HepG2 (cell line): Measurements from ENCODE around the gene SMIM14. TPM values are rescaled to one million over a fixed set of nuclear protein-coding genes. Genes with fewer than 3 reads are reported as not detected.

Source experiments
- EED ChIP-seq: sonication (generic); formaldehyde crosslinking; IDR thresholded peaks from 2 replicates; pipeline ENCODE4 v1.5.0; 2020; ENCODE audit warnings: mild to moderate bottlenecking, missing genetic modification reagents
- EP300 ChIP-seq, 3 experiments: sonication (generic) in 1 of 3; formaldehyde crosslinking in 1 of 3; IDR thresholded peaks; 2 replicates each; pipeline versions ENCODE4 v1.5.1 to v1.6.1; 2011 to 2020; ENCODE audit warnings: low read depth in 2 of 3, low read length in 2 of 3, borderline replicate concordance in 1 of 3, improper control_type of control experiment in 1 of 3, mild to moderate bottlenecking in 1 of 3, missing genetic modification reagents in 1 of 3, moderate library complexity in 1 of 3
- FOXA3 ChIP-seq: IDR thresholded peaks from 2 replicates; pipeline ENCODE4 v1.6.1; 2016; ENCODE audit warnings: missing genetic modification reagents, missing compliant biosample characterization
- HMGXB3 ChIP-seq: sonication (generic); formaldehyde crosslinking; IDR thresholded peaks from 2 replicates; pipeline ENCODE4 v1.4.0; 2020; ENCODE audit warnings: missing genetic modification reagents, borderline replicate concordance
- ISX ChIP-seq: sonication (generic); formaldehyde crosslinking; conservative IDR thresholded peaks from 2 replicates; pipeline ENCODE4 v1.5.0; 2020; ENCODE audit warnings: missing genetic modification reagents
- KDM3A ChIP-seq: IDR thresholded peaks from 2 replicates; pipeline ENCODE4 v1.6.1; 2018; ENCODE audit warnings: low read depth, missing compliant biosample characterization
- SOX5 ChIP-seq: IDR thresholded peaks from 2 replicates; pipeline ENCODE4 v1.6.1; 2016; ENCODE audit warnings: borderline replicate concordance
- ZBTB21 ChIP-seq: sonication (generic); formaldehyde crosslinking; IDR thresholded peaks from 2 replicates; pipeline ENCODE4 v1.4.0; 2020; ENCODE audit warnings: missing genetic modification reagents
- ZSCAN20 ChIP-seq: sonication (generic); formaldehyde crosslinking; IDR thresholded peaks from 2 replicates; pipeline ENCODE4 v1.4.0; 2020; ENCODE audit warnings: missing genetic modification reagents, mild to moderate bottlenecking, borderline replicate concordance
- polyA plus RNA-seq, 8 experiments: library from polyadenylated mRNA; depleted of rRNA in 3 of 8; stranded (reverse) in 7 of 8; unstranded in 1 of 8; fragments of >200 nt; fragmentation: Illumina TruSeq in 4 of 8; extraction: Trizol in 4 of 8; gene quantifications; 2 replicates each; pipeline versions ENCODE4 v1.2.1 to v1.2.3, GENCODE V29; 2011 to 2016; ENCODE audit warnings: low read depth in 4 of 8, missing spikeins in 1 of 8, mixed read lengths in 1 of 8; ENCODE audit not compliant: insufficient read depth in 1 of 8
- total RNA-seq, 5 experiments: library from RNA; depleted of rRNA; stranded (reverse); fragments of >200 nt; fragmentation: Illumina TruSeq; extraction: Trizol; gene quantifications; 2 replicates each; pipeline ENCODE4 v1.2.3, GENCODE V29; 2016; ENCODE audit warnings: low read depth in 1 of 5

Gene SMIM14
- total and polyA plus RNA-seq, 2 of the 13 experiments (the other 11 are each of a cell fraction or from before 2014, with no cell fraction given), result 16.3 to 28.1 TPM

GRCh38 chr4:39609454-39609931, 29.2 kb downstream of the SMIM14 start (continued):
- TF ChIP-seq HMGXB3 (CRISPR knock-in tag) (0 out of 2 replicates have a peak, but pooled peaks have one; percentile 11), ZBTB21 (CRISPR knock-in tag) (peak; percentile 25; the same call in 1 of the 2 replicates), ZSCAN20 (CRISPR knock-in tag) (no peak), EP300 (IDR thresholded peaks at IDR 0.05; ENCODE audit: low read depth in 2 of 2, low read length in 2 of 2) (0 out of 4 replicates have a peak, but pooled peaks of 1 of the 2 experiments have one; percentile 13), EP300 (CRISPR knock-in tag; IDR thresholded peaks at IDR 0.05; ENCODE audit: borderline replicate concordance) (no peak), FOXA3 (CRISPR knock-in tag) (0 out of 2 replicates have a peak, but pooled peaks have one; percentile 9), ISX (CRISPR knock-in tag) (no peak), EED (CRISPR knock-in tag) (no peak), SOX5 (CRISPR knock-in tag) (0 out of 2 replicates have a peak, but pooled peaks have one; percentile 20), KDM3A (no peak)
